Osteoblast (primary cell): ENCODE results near the gene TNNI2. TPM values are rescaled to one million over a fixed set of nuclear protein-coding genes. Genes with fewer than 3 reads are reported as not detected.
"Not testable (repeated sequence)": the region's sequence is repeated elsewhere in the genome, so short reads cannot be mapped to it uniquely, and the experiment has no call there.

Source experiments
- DNase-seq: peaks from one replicate; pipeline ENCODE4 v3.0.0; 2011; ENCODE audit warnings: low spot score, mixed read lengths; ENCODE audit not compliant: insufficient read length; ENCODE audit errors: missing footprints
- H2AFZ ChIP-seq: 2 replicates; pipeline ENCODE4 v1.6.0; 2011; ENCODE audit warnings: mild to moderate bottlenecking, low read length
- H3K27ac ChIP-seq: 2 replicates; pipeline ENCODE4 v1.5.1; 2011; ENCODE audit warnings: mild to moderate bottlenecking, low read depth, low read length, moderate library complexity
- H3K27me3 ChIP-seq: 2 replicates; pipeline ENCODE4 v1.6.0; 2012; ENCODE audit warnings: mild to moderate bottlenecking, control low read depth, inconsistent platforms, low read length, moderate library complexity; ENCODE audit not compliant: insufficient read depth
- H3K36me3 ChIP-seq: 2 replicates; pipeline ENCODE4 v1.5.1; 2011; ENCODE audit warnings: mild to moderate bottlenecking, low read length, control low read depth, moderate library complexity; ENCODE audit not compliant: insufficient read depth
- H3K4me1 ChIP-seq: 2 replicates; pipeline ENCODE4 v1.5.1; 2011; ENCODE audit warnings: mild to moderate bottlenecking, low read length, control low read depth, moderate library complexity; ENCODE audit not compliant: insufficient read depth
- H3K4me2 ChIP-seq: 2 replicates; pipeline ENCODE4 v1.6.0; 2011; ENCODE audit warnings: mild to moderate bottlenecking, low read length; ENCODE audit not compliant: insufficient read depth
- H3K4me3 ChIP-seq: fragments of 200-600 bp; sonication (generic); 3 replicates; pipeline ENCODE4 v1.5.1; 2012; ENCODE audit warnings: mild to moderate bottlenecking, low read length, inconsistent platforms; ENCODE audit not compliant: insufficient read depth
- H3K79me2 ChIP-seq: 2 replicates; pipeline ENCODE4 v1.6.0; 2012; ENCODE audit warnings: mild to moderate bottlenecking, low read length, control low read depth, inconsistent platforms; ENCODE audit not compliant: insufficient read depth
- H3K9me3 ChIP-seq: 2 replicates; pipeline ENCODE4 v1.5.1; 2011; ENCODE audit warnings: low read depth, low read length, control low read depth
- H4K20me1 ChIP-seq: 2 replicates; pipeline ENCODE4 v1.6.0; 2012; ENCODE audit warnings: mild to moderate bottlenecking, low read length, control low read depth; ENCODE audit not compliant: insufficient read depth
- CTCF ChIP-seq: IDR thresholded peaks from 2 replicates; pipeline ENCODE4 v1.5.1; 2011; ENCODE audit warnings: mild to moderate bottlenecking, low read depth, low read length, moderate library complexity; ENCODE audit errors: extremely low read depth
- total RNA-seq: library from RNA; depleted of rRNA; stranded (reverse); fragments of >200 nt; gene quantifications from 2 replicates; pipeline ENCODE4 v1.2.3, GENCODE V29; 2012

TNNI2 gene
- total RNA-seq, 1 donor = not detected

GRCh38 chr11:1873048-1873812 lies 34.4 kb downstream of the TNNI2 start:
- Histone ChIP-seq H4K20me1 (no peaks in the 10 kb centered on the region), H3K27ac (no peak overlapping the region), H2AFZ (no peak overlapping the region), H3K36me3 (no peaks in the 10 kb centered on the region), H3K4me2 (peak overlapping the region; percentile 67), H3K4me1 (peaks cover 25% of the 10 kb centered on the region), H3K79me2 (no peaks in the 10 kb centered on the region), H3K4me3 (peak overlapping the region; percentile 63), H3K9me3 (no peaks in the 10 kb centered on the region), H3K27me3 (peaks cover 32% of the 10 kb centered on the region)
- DNase-seq = peak; percentile 96
- TF ChIP-seq CTCF = no peak

GRCh38 chr11:1873813-1874150 lies 35.0 kb downstream of the TNNI2 start:
- H3K79me2 ChIP-seq, H3K27ac ChIP-seq, DNase-seq, H3K9me3 ChIP-seq, H2AFZ ChIP-seq, H3K36me3 ChIP-seq, H3K4me3 ChIP-seq, H4K20me1 ChIP-seq, H3K4me2 ChIP-seq: not testable (repeated sequence)
- H3K27me3 ChIP-seq = peaks cover 28% of the 10 kb centered on the region
- H3K4me1 ChIP-seq = peaks cover 21% of the 10 kb centered on the region

DNA sequence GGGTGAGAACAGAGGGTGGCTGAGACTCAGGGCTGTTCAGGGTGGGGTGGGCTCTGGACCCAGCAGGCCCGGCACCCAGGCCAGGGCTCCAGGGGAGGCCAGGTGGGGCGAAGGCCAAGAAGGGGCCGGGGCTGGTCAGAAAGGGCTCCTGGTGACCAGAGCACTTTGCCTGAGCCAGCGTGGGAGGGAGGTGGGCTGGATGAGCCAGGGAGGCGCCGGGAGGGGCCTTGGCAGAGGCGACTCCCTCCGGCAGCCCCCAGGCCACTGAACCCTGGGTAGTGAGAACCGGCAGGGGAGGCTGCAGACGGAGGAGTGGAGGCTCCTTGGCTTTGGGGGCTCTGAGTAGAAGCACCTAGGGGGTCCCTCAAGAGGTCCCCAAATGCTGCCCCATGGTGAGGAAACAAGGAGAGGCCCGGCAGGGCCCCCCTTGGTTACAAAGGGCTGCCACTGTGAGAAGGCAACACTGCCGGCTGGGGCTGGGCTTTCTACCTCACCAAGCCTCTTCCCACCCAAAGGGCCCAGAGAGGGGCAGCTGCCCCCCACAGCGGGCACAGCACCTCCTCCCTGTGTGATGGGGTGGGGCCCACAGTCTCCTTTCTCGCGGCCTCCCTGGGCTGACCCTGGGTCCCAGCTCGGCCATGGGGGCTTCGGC lies 35.8 kb downstream of the TNNI2 start:
- H4K20me1 ChIP-seq, H3K4me2 ChIP-seq, H3K9me3 ChIP-seq, H3K79me2 ChIP-seq, H3K27ac ChIP-seq, H3K4me3 ChIP-seq, H3K36me3 ChIP-seq, H2AFZ ChIP-seq: not testable (repeated sequence)
- Histone ChIP-seq H3K4me1 (peaks cover 13% of the 10 kb centered on the region), H3K27me3 (peaks cover 21% of the 10 kb centered on the region)
- peak; percentile 73 for DNase-seq

GRCh38 chr11:1875093-1875850 lies 36.5 kb downstream of the TNNI2 start:
- Histone ChIP-seq H3K27ac (no peak overlapping the region), H4K20me1 (no peaks in the 10 kb centered on the region), H3K27me3 (peaks cover 13% of the 10 kb centered on the region), H3K4me3 (no peak overlapping the region), H3K9me3 (no peaks in the 10 kb centered on the region), H3K36me3 (no peaks in the 10 kb centered on the region), H2AFZ (no peak overlapping the region), H3K79me2 (no peaks in the 10 kb centered on the region), H3K4me1 (peaks cover 9% of the 10 kb centered on the region), H3K4me2 (no peak overlapping the region)
- no peak for TF ChIP-seq CTCF
- DNase-seq = peak; percentile 83

- H3K4me3 ChIP-seq, H4K20me1 ChIP-seq, H3K36me3 ChIP-seq, H3K9me3 ChIP-seq, H3K79me2 ChIP-seq, H3K27me3 ChIP-seq, H3K27ac ChIP-seq: not testable (repeated sequence)
- Histone ChIP-seq H3K4me2 (peak overlapping the region; percentile 71), H2AFZ (peak overlapping the region; percentile 68), H3K4me1 (peaks cover 12% of the 10 kb centered on the region)
- DNase-seq = peak; percentile 50
Measured at GRCh38 chr11:1875851-1876301, 37.1 kb downstream of the TNNI2 start.
